SK-N-MC (cell line): Measurements from ENCODE around the gene OPA1.

Experiments
- EZH2 ChIP-seq: fragments of 200-600 bp; sonication (generic); IDR thresholded peaks from one replicate; pipeline ENCODE4 v1.6.1; 2017; ENCODE audit warnings: antibody characterized with exemption
- FOXP2 ChIP-seq: optimal IDR thresholded peaks from 2 replicates; pipeline ENCODE3; 2011; ENCODE audit warnings: mild to moderate bottlenecking, moderate library complexity; ENCODE audit not compliant: insufficient read depth; ENCODE audit errors: extremely low read length, control extremely low read depth
- POLR2AphosphoS5 ChIP-seq: IDR thresholded peaks from 2 replicates; pipeline ENCODE4 v1.6.1; 2012; ENCODE audit warnings: mild to moderate bottlenecking, low read depth, low read length, borderline replicate concordance

DNA sequence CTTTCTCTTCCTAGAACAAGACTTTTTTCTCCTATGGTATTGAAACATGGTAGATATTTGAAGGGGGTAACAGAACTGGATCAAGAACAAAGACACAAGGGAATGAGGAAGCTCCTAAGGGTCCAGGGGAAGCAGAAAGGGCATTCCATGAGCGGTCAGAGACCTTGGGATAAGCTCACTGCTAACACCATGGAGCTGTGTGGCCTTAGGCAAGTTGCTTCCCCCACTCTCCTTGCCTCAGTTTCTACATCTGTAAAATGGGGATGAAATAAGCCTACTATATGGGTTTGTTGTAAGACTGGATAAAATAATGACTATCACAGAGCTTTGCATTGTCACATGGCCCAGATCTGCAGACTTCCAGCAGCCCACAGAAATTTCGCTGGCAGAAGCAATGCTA is 139.8 kb downstream of the OPA1 start:
- TF ChIP-seq EZH2: no peak
- TF ChIP-seq POLR2AphosphoS5: no peak
- TF ChIP-seq FOXP2: no peak
